Superior temporal gyrus (tissue), 1 donor: Measurements from ENCODE around the gene JARID2.
A peak's percentile ranks its signal among the peaks of the same experiment; 100 is the strongest.

Experiments
- DNase-seq: peaks from one replicate; pipeline ENCODE4 v3.0.0-alpha.2; 2016; ENCODE audit errors: extremely low spot score

The JARID2 gene

DNA sequence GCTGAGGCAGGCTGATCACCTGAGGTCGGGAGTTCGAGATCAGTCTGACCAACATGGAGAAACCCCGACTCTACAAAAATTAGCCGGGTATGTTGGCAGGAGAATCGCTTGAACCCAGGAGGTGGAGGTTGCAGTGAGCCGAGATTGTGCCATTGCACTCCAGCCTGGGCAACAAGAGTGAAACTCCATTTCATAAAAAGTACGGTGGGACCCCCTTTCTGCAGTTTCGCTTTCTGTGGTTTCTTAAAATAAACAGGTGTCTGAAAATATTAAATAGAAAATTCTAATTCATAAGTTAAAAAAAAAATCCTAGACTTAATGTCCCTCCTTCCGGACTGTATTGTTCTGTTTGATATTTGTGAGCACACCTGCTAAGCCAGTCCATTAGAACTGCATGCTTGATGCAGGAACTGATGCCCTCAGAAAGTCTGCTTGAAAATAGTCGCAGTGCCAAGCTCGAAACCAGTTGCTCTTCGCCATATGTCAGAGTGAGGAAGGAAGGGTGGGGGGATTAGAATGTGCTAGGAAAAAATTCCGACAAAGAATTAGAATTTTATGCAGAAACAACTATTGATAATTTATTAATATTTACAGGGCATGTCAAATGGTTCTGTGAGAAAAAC, 85.9 kb downstream of the JARID2 start:
- no peak for DNase-seq

- no peak for DNase-seq
Observed at GRCh38 chr6:15332446-15332845, 86.6 kb downstream of the JARID2 start.

GRCh38 chr6:15335385-15335784, 89.5 kb downstream of the JARID2 start:
- no peak for DNase-seq

- DNase-seq, result no peak
Observed at GRCh38 chr6:15335916-15336315, 90.0 kb downstream of the JARID2 start.

DNA sequence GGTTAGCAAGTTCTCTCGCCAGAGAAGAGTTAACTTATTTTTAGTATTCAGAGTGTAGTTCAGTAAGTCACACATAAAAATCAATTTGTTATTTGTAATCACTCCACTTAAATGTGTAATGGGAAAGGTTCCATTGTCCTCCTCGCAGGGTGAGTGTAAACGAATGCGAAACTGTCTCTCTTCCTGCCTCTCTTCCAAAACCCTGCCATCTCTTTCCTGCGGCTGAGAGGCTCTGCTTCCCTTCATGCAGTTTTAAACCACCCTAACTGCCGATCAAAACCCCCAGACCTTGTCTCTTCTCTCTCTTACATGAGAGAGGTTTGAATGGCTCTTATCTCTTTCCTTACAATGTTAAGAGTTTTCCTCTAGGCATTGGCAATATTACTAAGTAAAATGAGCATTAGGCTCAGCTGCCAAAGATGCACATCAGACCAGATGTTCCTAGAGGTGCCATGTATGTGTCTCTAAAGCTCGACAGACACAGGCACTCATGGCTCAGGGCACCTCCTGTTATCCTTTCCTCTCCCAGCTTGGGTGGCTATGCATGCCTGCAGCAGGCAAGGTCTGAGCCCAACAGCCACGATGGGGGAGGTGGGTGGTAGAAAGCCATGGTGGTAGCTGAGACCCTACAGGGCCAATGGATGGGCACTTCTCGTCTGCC, 91.2 kb downstream of the JARID2 start:
- no peak for DNase-seq

GRCh38 chr6:15337582-15337981, 91.7 kb downstream of the JARID2 start:
- no peak for DNase-seq

GRCh38 chr6:15338476-15338875, 92.6 kb downstream of the JARID2 start:
- DNase-seq, result no peak

DNA sequence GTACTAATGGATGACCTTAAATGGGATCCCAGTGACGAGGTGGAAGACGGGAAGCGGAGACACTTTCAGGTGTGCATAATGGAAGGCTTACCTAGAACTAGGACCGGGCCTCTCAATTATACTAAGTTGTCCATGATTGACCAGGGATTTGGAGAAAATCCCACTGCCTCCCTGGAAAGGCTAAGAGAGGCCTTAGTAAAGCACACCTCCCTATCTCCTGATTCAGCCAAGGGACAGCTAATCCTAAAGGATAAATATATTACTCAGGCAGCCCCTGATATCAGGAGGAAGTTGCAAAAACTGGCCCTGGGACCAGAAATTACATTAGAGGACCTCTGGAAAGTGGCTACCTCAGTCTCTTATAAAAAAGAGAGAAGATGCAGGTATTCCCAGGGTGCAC, 93.2 kb downstream of the JARID2 start:
- DNase-seq, result no peak

DNA sequence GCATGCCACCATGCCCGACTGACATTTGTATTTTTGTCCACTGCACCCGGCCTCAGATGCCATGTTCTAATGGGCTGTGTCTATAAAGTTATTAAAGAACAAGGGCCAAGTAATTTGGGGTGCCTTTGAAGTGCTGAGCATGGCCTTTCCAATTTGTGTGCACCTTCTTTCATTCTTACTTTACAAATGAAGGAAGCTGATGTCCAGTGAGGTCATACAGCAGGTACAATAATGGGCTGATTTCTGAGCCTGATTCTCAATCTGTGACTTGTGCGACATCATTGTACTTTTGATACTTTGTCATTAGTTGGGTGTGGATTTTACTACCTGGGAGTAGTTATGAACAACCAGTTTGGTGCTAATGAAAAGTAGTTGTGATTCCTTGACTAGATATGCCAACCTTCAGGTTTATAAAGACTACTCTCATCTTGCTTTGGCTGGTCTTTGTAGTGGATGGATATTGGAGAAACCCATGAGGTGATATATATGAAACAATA, 94.3 kb downstream of the JARID2 start:
- no peak for DNase-seq

DNA sequence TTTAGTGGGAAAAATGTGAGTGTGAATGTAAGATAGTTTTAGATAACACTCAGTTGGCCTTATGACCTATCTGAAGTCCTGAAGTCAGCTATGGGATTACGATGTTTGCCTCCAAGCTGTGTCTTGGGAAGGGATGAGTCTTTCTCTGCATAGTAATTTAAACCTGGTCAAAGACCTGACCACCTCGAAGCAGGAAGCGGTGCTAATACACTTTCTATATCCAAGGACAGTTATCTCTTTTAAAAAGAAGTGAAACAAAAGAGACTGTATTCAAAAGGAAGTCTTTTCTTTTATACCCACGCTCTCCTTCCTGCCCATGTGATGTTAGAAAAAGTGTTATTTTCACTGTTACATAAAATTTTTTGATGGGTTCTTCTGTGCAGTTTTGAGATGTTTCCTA, 94.9 kb downstream of the JARID2 start:
- no peak for DNase-seq

GRCh38 chr6:15341311-15342001, 95.6 kb downstream of the JARID2 start:
- DNase-seq, result no peak

- no peak for DNase-seq
Observed at GRCh38 chr6:15342114-15342513, 96.2 kb downstream of the JARID2 start.

DNA sequence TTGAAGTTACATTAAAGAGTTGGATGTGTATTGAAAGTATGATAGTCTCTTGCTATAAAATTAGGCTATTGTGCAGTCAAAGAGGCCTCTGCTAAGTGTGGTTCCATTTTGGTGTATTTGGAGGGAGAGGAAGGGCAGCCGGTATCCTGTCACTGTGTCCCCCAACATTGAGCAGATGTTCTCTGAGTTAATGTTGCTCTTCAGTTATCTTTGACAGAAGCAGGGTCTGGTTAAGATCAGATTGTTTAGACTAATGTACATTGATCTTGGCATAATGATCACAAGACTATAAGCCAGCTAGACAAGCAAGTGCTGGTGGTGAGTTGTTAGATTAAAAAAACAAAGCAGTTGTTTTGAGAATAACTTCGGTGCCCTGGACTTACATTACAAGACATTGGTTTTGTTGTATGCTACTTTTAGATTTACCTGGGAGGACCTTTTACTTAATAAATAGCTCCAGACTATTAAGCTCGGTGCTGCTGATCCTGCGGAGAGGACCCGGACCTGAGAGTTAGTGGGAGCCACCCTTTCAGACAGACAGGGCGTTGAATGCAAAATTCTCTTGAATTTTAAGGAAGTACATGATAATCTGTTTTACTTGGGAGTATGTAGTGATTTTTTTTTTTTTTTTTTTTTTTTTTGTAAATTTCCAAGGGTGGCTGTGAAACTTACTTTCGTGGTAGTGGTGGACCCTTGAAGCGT, 97.8 kb downstream of the JARID2 start:
- DNase-seq, result no peak

DNA sequence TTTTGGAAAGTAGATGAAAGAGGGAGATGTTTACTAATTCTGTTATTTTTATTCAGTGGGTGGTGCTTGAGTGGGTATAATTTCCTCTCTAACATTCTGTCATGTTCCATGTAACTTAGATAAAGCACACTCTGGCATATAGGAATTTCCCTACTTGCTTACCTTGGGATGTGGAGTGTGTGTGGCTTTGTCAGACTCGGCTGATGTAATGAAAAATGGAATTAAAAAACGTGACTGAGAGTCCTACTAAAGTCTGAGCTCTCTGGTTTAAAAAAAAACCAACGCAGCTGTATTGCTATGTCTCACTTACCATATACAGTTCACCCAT, 98.3 kb downstream of the JARID2 start:
- DNase-seq, result no peak

DNA sequence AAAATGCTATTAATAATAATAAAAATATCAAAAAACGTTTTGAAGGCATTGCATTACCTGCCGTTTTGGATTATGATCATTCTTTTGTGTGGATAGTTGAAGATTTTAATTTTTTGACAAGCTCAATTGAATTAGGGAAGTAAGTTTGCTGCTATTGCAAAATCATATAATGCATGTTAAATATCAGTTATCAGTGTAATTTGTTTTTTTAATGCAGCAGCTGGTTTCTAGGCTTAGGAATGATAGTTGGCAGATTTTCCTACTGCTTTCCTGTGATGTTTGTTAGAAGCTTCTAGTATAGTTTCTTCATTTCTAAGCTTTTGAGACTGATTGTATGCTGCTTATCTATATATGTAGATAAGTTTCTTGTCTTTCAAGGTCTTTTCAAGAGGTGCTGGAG, 99.0 kb downstream of the JARID2 start:
- no peak for DNase-seq

- no peak for DNase-seq
Observed at GRCh38 chr6:15346315-15346714, 100.4 kb downstream of the JARID2 start.

DNA sequence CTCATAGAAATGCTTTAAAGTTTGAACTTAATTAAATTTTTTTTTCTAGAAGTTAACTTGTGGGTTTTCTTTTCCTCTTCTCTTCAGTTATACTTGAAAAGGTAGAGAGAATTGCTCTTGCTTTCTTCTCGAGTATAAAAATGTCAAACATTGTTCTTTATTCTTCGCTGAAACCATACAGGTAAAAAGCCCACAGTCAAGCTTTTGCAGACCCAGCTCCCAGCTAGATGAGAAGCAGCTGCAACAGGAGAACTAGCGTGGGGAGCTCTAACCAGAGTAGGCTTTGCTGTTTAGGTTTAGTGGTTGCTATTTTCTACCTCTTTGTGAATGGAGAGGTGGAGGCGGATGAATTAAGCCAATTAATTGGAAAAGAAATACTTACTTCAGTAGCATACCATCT, 102.7 kb downstream of the JARID2 start:
- no peak for DNase-seq

- no peak for DNase-seq
Observed at GRCh38 chr6:15349379-15349778, 103.5 kb downstream of the JARID2 start.

DNA sequence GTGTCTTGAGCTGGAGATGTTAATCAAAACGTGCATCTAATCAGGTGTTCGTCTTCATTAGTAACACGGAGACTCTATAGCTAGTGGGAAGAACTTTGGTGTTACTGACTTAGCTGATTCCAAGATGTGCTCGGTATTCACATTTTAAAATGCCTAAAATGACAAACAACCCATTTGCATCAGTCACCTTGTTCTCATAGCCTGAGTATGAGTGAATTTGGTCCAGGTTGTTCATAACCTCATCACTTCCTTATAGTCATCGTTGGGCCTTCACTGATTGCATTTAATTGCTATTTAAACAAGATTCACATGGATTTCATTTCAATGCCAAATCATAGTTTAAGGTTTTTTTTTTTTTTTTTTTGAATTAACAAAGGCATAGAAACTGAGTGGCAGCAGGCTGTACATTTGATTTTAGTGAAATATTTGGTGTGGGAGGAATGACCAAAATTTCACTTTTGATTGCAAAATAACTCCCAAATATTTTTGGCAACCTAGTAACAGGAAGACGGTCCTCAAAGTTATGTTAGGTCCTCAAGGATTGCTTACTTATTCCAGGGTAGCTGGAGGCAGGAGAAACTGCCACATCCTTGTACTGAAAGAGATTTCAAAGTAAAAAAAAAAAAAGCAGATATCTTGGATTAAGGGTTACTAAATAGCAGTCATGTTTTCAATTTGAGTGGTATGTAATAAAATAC, 104.7 kb downstream of the JARID2 start:
- no peak for DNase-seq

DNA sequence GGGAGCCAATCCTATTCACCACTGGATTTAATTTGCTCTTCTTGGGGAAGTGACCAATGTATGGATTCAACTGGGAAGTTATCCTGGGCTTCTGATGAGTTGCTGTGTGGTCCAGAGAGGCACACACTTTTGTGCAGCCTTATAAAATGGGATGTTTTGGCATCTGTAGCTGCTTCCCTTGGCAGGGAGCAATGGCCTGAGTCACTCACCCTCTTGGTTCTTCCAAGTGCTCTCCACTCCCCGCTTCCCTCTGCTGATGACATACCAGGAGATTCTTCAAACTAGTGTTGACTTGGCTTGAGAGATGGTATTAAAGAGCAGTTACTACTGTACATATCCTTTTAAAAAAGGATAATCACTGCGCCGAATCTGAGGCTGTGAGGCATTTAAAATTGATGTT, 105.8 kb downstream of the JARID2 start:
- DNase-seq, result peak; percentile 40

- DNase-seq, result no peak
Observed at GRCh38 chr6:15352220-15352619, 106.4 kb downstream of the JARID2 start.

- no peak for DNase-seq
Observed at GRCh38 chr6:15352845-15353244, 107.0 kb downstream of the JARID2 start.
